Astrocyte of the cerebellum (primary cell): ENCODE measurements around the gene VSX1.

Experiments used
- DNase-seq: peaks from one replicate; pipeline ENCODE4 v3.0.0-alpha.2; 2011; ENCODE audit warnings: low read depth
- H3K4me3 ChIP-seq: 2 replicates; pipeline ENCODE4 v1.5.1; 2011; ENCODE audit warnings: mild to moderate bottlenecking, low read depth, low read length, moderate library complexity
- in situ Hi-C: cut with HindIII; loops from 2 replicates; pipeline ENCODE4 v1.10.0; 2017; ENCODE audit warnings: low sequenced_read_pairs
- TF ChIP-seq, protein P1 (sequence below): IDR thresholded peaks from 2 replicates; pipeline ENCODE4 v1.5.1; 2012; ENCODE audit warnings: low read length, low read depth, moderate library complexity, mild to moderate bottlenecking; ENCODE audit errors: missing control alignments

VSX1 gene

DNA sequence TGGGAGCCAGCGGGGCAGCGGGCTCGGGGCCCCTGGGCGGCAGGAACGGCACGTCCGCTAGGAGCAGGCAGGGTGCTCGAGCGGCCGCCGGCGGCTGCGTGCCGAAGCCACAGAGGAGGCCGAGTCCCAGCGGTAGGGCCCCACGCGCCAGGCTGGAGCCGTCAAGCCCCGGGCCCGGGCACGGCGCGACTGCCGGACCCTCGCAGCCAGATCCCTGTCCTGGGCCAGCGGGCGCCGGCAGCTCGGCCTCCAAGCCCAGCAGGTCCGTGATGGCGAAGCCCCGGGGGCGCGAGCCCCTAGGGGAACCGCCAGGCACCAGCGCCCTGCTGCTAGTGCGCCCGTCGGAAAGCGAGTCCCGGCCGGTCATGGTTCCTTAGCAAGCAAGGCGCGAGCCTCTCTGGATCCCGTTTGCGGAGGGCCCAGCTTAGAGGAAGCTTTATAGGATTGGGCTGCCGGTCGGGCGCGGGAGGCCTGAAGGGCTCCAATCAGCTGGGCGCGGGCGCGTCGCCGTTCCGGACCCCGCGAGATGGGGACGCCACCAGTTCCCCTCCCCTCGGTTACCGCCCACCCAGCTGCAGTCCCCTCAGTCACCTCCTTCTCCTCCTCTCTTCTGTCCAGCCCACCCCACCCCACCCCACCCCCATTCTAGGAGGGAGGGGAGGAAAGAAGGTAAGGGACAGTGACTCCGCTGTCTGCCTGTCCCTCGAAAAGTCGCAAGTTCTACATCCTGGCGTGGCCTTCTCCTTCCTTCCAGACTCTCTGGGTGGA is at the start of gene VSX1:
Gene VSX1, minus strand, starts transcription at position 412 of the 768 bp plus-strand sequence. Its CDS starts 45 bp downstream, at position 367.
- TF ChIP-seq, protein P1, sequence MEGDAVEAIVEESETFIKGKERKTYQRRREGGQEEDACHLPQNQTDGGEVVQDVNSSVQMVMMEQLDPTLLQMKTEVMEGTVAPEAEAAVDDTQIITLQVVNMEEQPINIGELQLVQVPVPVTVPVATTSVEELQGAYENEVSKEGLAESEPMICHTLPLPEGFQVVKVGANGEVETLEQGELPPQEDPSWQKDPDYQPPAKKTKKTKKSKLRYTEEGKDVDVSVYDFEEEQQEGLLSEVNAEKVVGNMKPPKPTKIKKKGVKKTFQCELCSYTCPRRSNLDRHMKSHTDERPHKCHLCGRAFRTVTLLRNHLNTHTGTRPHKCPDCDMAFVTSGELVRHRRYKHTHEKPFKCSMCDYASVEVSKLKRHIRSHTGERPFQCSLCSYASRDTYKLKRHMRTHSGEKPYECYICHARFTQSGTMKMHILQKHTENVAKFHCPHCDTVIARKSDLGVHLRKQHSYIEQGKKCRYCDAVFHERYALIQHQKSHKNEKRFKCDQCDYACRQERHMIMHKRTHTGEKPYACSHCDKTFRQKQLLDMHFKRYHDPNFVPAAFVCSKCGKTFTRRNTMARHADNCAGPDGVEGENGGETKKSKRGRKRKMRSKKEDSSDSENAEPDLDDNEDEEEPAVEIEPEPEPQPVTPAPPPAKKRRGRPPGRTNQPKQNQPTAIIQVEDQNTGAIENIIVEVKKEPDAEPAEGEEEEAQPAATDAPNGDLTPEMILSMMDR: no peak
- DNase-seq: no peak
- H3K4me3 ChIP-seq: no peak within 1 kb of the TSS
- in situ Hi-C loops: no loop called here

DNA sequence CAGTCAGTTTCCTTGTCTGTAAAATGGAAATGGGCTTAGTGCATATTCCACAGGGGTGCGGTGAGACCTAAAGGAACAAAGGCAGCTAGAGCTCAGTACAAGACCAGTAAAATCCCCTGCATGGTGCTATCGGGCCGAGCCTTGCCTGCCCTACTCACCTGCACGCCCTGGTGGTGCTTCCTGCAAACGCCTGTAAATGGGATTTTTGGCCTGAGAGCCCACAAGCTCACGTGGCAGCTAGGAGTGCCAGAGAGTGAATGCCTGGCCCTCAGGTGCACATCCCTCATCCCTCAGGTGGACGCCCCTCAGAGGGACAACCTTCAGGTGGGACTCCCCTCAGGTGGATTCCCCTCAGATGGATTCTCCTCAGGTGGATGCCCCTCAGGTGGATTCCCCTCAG is 48.0 kb upstream of the VSX1 start:
- TF ChIP-seq, protein P1: no peak
- in situ Hi-C loops: no loop called here
- DNase-seq: no peak
- H3K4me3 ChIP-seq: no peak overlapping the region

DNA sequence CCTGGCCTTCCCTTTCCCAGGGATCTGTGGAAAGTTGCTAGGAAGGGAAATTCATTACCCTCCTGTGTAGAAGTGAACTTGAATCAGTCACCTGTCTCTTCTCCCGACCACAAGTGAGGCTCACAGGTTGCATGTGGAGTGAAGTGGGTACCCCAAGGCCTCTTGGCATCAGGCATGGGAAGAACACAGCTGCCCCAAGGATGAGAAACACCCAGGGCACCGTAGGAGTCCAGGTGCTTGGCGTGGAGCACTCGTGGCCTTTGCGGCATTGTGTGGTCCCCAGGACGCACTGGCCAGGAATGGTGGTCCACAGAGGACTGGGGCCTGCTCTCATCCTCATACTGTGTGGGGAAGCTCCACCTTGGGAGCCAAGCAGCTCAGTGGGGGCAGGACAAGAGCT is 47.5 kb upstream of the VSX1 start:
- TF ChIP-seq, protein P1: no peak
- in situ Hi-C loops: no loop called here
- H3K4me3 ChIP-seq: no peak overlapping the region
- no peak for DNase-seq

GRCh38 chr20:25128649-25129048 is 46.7 kb upstream of the VSX1 start:
- H3K4me3 ChIP-seq: no peak overlapping the region
- in situ Hi-C loops: no loop called here
- TF ChIP-seq, protein P1: no peak
- no peak for DNase-seq

GRCh38 chr20:25127761-25128537 is 46.0 kb upstream of the VSX1 start:
- in situ Hi-C loops: no loop called here
- DNase-seq: no peak
- TF ChIP-seq, protein P1: no peak
- no peak overlapping the region for H3K4me3 ChIP-seq

GRCh38 chr20:25126204-25127029 is 44.5 kb upstream of the VSX1 start:
- DNase-seq: no peak
- in situ Hi-C loops: no loop called here

More at GRCh38 chr20:25126204-25127029, 44.5 kb upstream of the VSX1 start:
- TF ChIP-seq, protein P1: no peak
- H3K4me3 ChIP-seq: no peak overlapping the region
